ENCODE data around the gene MAOB. TPM values are rescaled to one million over a fixed set of nuclear protein-coding genes. Genes with fewer than 3 reads are reported as not detected.

Gene MAOB
- polyA plus RNA-seq, 3 donors = not detected

GRCh38 chrX:43866423-43866822 lies 15.8 kb downstream of the MAOB start:
- no CpG with 5 or more reads among the region's 4 CpGs for WGBS (ENCODE audit: insufficient coverage)

GRCh38 chrX:43865791-43866190 lies 16.5 kb downstream of the MAOB start:
- Histone ChIP-seq H3K27me3 (ENCODE audit: control insufficient read depth in 2 of 2, insufficient read depth in 2 of 2, low read length in 2 of 2) (peaks cover 0 to 4% of the 10 kb centered on the region in 2 donors), H4K20me1 (ENCODE audit: insufficient read depth, low read length) (no peaks in the 10 kb centered on the region), H2AFZ (ENCODE audit: insufficient read depth, low read depth, low read length, poor library complexity, severe bottlenecking) (no peak overlapping the region), H3K9me3 (replicated peaks in 1 of 2; ENCODE audit: control insufficient read depth in 1 of 2, insufficient read depth in 1 of 2, low read length in 2 of 2) (no peaks in the 10 kb centered on the region), H3K4me2 (replicated peaks; ENCODE audit: extremely low read depth, low read length, poor library complexity, severe bottlenecking) (no peak overlapping the region), H3K9ac (ENCODE audit: insufficient read depth, low read length, poor library complexity, severe bottlenecking) (no peak overlapping the region), H3K4me1 (ENCODE audit: control insufficient read depth in 1 of 2, insufficient read depth in 2 of 2, low read length in 2 of 2) (no peaks in the 10 kb centered on the region), H3K36me3 (replicated peaks in 1 of 2; ENCODE audit: control insufficient read depth in 1 of 2, insufficient read depth in 2 of 2, low read length in 2 of 2) (no peaks in the 10 kb centered on the region), H3K4me3 (replicated peaks in 1 of 3; ENCODE audit: low read depth in 2 of 3, low read length in 3 of 3) (no peak overlapping the region), H3K79me2 (ENCODE audit: insufficient read depth, low read length) (no peaks in the 10 kb centered on the region), H3K27ac (ENCODE audit: low read depth in 1 of 2, low read length in 2 of 2) (no peak overlapping the region)
- intact Hi-C loops (cut with micrococcal nuclease) = no loop called here
- 100% methylated on average over 1 of the region's 5 CpGs for WGBS (ENCODE audit: insufficient coverage)
- H3K9me3 Mint-ChIP-seq = peaks cover 0 to 6% (median 2%) of the 10 kb centered on the region in 7 donors
- H3K4me3 Mint-ChIP-seq = no peak overlapping the region
- TF ChIP-seq CTCF (IDR thresholded peaks at IDR 0.05) = no peak
- peaks cover 16% of the 10 kb centered on the region for H3K4me1 Mint-ChIP-seq
- no peak overlapping the region for H3K27ac Mint-ChIP-seq
- no peak for DNase-seq
- H3K27me3 Mint-ChIP-seq (ENCODE audit: low read depth in 3 of 3) = peaks cover 0 to 6% (median 0%) of the 10 kb centered on the region in 3 donors
- H3K36me3 Mint-ChIP-seq = no peaks in the 10 kb centered on the region

More at GRCh38 chrX:43866423-43866822, 15.8 kb downstream of the MAOB start:
- Mint-ChIP-seq H3K27ac (no peak overlapping the region), H3K4me1 (peaks cover 16% of the 10 kb centered on the region), H3K36me3 (no peaks in the 10 kb centered on the region), H3K4me3 (no peak overlapping the region), H3K9me3 (peaks cover 0 to 7% (median 2%) of the 10 kb centered on the region in 7 donors), H3K27me3 (ENCODE audit: low read depth in 3 of 3) (peaks cover 0 to 6% (median 0%) of the 10 kb centered on the region in 3 donors)
- Histone ChIP-seq H3K27ac (ENCODE audit: low read depth in 1 of 2, low read length in 2 of 2) (no peak overlapping the region), H3K9me3 (replicated peaks in 1 of 2; ENCODE audit: control insufficient read depth in 1 of 2, insufficient read depth in 1 of 2, low read length in 2 of 2) (no peaks in the 10 kb centered on the region), H3K4me3 (replicated peaks in 1 of 3; ENCODE audit: low read depth in 2 of 3, low read length in 3 of 3) (no peak overlapping the region), H3K27me3 (ENCODE audit: control insufficient read depth in 2 of 2, insufficient read depth in 2 of 2, low read length in 2 of 2) (peaks cover 0 to 2% of the 10 kb centered on the region in 2 donors), H4K20me1 (ENCODE audit: insufficient read depth, low read length) (no peaks in the 10 kb centered on the region), H3K36me3 (replicated peaks in 1 of 2; ENCODE audit: control insufficient read depth in 1 of 2, insufficient read depth in 2 of 2, low read length in 2 of 2) (no peaks in the 10 kb centered on the region), H3K4me1 (ENCODE audit: control insufficient read depth in 1 of 2, insufficient read depth in 2 of 2, low read length in 2 of 2) (no peaks in the 10 kb centered on the region), H3K4me2 (replicated peaks; ENCODE audit: extremely low read depth, low read length, poor library complexity, severe bottlenecking) (no peak overlapping the region), H2AFZ (ENCODE audit: insufficient read depth, low read depth, low read length, poor library complexity, severe bottlenecking) (no peak overlapping the region), H3K79me2 (ENCODE audit: insufficient read depth, low read length) (no peaks in the 10 kb centered on the region), H3K9ac (ENCODE audit: insufficient read depth, low read length, poor library complexity, severe bottlenecking) (no peak overlapping the region)
- intact Hi-C loops (cut with micrococcal nuclease) = no loop called here
- DNase-seq = no peak
- no peak for TF ChIP-seq CTCF (IDR thresholded peaks at IDR 0.05)

All from CD14-positive monocyte (primary cell).